NCI-H748 (cell line): ENCODE data around the gene BRD1.

Experiments
- DNase-seq: peaks from one replicate; lab custom pipeline; 2025; ENCODE audit not compliant: unreplicated experiment; lab: John Stamatoyannopoulos, UW

BRD1 gene

DNA sequence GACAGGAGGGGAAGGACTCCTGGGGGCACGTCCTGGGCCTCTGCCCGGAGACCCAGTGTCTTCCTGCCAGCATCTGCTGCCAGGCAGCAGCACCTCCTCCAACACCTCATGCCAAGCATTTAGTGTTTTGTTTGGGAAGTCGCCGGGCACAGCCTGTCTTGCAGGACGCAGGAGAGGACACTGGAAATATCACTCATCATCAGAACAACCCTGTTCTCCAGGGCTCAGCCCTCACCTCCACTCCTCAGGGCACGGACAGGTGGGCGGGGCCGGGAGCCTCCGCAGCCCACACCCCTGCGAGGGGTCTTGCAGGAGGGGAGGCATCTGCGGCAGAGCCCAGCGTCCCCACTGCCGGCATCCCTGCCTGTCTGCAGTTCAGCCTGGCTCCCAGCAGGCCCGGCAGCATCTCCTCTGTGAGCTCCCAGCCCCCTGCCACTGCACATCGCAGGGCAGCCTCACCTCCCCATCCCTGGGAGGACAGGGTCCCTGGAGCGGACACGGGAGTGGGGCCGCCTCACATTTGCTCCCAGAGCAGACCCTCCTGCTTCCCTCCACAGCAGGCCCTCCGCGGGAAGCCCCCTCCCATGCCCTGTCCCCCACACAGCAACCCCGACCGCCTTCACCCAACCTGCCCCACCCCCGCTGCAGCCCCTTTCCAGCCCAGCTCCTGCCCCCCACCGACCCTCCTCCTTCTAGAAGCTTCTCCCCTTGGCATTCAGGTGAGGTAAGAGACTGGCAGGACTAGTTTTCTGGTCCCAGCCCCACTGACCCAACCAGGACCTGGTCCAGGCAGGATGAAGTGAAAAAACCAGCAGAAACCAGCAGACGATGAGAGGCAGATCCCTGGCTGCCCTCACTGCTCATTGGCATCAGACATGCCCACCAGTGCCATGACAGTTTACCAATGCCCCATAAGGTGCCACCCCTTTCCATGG lies 72.7 kb downstream of the BRD1 start:
- no peak for DNase-seq

DNA sequence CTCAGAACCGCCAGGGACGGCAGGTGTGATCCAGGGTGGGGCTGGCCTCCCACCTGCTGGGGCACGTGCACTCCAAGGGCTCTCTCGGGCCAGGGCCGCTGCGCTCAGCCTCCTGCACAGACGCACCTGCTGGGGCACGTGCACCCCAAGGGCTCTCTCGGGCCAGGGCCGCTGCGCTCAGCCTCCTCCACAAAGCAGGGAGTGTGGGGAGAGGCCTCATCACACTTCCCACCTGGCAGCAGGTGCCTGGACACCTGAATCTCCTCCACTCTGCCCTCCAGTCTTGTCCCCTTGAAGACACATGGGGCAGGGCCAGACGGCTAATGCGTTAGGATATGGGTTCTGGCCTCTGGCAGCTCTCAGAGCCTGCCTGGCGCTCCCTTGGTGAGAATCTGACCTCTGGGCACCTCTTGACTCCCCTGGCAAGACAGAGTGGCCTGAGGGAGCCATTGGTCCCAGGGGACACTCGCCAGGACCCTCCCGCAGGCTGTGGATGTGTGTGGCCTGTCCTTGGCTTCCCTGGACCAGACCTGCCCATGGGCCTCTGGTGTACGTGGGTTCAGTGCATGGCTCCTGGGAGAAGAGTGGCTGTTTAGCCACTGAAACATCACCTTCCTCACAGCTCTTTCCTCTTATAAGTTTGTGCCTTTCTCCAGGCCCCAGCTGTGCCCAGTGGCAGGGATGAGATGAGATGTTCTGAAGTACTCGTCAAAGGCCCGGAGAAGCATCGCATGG lies 73.5 kb downstream of the BRD1 start:
- DNase-seq = peak; percentile 89

DNA sequence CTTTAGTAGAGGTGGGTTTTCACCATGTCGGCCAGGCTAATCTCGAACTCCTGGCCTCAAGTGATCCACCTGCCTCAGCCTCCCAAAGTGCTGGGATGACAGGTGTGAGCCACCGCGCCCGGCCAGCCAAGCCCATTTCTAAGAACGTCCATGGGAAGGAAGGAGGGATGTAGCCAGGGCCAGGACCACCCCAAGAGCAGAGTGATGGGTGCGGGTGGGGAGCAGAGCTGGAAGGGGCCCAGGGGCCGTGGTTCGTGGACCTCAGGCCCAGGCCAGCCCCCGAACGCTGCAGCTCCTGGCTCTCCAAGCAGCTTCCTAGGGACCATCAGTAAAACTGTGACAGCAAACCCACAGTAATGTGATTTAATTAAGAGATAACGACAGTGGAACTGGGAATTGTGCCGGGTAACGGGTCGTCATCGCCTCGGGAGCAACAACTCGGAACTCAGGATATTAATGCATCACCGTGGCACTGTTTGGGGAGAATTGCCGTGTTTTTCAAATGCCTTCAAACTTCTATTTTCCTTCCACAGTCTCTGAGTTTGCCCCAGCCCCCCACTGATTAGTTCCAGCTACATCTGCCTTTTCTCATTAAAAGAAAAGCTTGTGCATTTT lies 74.3 kb downstream of the BRD1 start:
- no peak for DNase-seq

DNA sequence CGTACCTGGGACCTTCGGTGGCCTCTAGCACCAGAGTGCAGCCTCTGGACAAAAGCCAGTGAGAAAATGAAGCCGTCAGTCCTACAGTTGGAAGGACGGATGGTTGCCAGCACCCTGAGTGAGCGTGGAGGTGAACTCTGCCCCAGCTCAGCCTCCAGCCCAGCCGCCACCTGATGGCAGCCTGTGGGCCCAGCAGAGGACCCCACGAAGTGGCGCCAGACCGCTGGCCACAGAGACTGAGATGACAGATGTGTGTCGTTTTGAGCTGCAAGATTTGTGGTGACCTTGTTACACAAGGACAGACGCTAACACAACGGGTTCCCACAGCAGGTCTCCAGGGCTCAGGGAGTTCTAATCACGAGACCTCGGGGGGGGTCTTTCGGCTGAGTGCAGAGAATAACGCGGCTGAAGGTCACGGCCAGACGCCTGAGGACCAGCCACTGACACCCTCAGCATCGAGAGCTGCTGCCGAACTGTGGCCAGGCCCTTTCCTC lies 75.0 kb downstream of the BRD1 start:
- peak; percentile 11 for DNase-seq

DNA sequence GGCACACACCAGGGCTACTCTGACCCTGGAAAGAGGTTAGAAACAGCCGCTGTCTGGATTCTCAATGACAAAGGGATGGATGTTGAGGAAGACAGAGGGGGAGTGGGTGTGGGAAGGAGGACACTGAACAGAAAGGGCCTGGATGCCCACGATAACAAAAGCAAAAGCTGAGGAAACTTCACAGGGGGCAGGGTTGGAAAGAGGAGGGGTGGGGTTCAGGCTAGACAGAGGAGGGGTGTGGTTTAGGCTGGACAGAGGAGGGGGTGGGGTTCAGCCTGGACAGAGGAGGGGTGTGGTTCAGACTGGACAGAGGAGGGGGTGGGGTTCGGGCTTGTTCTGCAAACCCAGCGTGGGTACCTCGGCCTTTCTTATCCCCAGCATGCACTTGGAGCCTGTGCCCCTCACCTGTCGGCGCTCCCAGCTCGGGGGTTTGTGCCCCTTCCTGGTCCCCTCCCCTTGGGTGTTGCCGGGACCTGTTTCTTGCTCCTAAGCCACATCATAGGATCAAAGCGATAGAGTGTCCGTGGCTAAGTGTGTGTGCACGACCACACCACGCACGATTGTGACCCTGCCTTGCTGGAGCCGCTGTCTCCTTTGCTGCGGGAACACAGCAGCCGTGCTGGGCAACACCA lies 75.6 kb downstream of the BRD1 start:
- no peak for DNase-seq

DNA sequence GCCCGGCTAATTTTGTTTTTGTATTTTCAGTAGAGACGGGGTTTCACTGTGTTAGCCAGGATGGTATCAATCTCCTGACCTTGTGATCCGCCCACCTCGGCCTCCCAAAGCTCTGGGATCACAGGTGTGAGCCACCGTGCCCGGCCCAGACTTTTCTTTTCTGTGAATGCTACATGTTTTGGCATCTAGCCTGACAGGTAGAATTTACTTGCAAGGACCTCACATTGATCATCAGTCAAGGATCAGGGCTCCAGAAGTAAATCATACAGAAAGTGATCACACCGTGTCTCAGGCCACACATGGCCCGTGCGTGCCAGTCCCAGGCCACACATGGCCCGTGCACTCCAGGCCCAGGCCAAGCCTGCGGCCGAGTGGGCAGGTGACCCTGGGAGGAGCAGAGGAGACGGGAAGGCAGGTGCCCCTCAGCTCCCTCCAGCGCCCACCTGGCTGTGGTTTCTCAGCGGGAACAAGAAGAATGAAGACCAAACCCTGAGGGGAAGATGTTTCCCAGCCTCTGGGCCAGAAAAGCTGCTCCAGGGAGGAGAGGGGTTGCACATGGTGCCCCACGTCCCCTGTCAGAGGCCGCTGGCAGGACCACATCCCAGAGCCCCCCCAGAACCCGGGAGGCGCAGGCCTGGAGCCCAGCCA lies 76.2 kb downstream of the BRD1 start:
- DNase-seq = no peak

DNA sequence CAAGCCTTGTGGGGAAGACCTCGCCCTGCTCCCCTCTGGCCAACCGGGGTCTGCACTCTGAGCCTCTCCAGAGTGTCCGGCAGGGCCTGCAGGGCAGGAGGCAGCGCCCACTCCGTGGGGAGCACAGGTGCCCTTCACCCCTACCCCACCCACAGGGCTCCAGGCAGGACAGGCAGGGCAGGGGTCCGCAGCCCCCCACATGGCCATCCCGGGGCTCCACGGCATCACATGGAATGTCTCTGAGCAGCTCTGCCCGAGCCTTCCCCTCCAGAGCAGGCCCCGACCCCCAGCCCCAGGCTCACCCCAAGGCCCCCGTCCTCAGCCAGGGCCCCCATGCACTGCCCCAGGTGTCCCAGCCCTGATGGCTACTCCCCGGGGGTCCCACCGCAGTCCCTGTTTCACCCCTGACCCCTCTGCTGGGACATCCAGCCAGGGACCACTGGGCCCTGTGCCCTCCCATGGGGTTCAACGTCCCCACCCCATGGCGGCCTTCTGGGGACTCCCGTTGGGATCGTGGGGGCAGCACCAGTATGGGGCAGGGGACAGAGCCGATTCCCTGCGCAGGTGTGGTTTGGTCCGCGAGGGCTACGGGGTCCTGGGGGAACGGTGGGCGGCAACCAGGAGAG lies 77.7 kb downstream of the BRD1 start:
- no peak for DNase-seq

DNA sequence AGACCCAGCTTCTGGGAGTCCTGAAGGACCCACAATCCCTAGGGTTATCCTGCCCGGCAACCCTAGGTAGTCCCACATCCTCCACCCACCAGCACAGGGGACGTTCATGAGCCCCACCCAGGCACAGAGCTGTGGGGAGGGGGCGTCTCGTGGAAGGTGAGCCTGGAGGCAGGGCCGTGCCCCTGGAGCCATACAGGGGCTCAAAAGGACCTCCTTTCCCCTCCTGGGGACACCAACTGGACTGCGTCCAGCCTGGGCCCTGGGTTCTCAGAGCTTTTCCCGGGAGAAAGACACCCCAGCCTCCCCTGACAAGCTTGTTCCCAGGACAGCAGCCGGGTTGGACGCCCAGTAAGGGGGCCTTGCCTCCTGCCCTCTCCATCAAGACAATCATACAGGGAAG lies 78.4 kb downstream of the BRD1 start:
- DNase-seq = no peak

DNA sequence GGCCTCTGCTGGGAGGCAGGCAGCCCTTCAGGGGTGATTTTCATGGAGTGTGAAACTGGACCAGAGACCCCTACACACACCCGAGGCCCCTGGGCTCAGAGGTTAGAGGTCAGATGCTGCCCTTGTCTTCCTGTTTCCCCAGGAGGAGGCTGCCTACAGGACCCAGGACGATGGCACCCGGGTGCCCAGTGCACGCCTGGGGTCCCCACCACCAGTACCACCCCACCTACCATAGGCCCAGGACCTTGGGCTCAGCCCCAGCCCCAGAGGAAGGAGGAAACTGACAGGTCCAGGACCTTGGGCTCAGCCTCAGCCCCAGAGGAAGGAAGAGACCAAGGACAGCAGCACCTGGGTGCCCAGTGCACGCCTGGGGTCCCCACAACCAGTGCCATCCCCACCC lies 79.2 kb downstream of the BRD1 start:
- DNase-seq = no peak

DNA sequence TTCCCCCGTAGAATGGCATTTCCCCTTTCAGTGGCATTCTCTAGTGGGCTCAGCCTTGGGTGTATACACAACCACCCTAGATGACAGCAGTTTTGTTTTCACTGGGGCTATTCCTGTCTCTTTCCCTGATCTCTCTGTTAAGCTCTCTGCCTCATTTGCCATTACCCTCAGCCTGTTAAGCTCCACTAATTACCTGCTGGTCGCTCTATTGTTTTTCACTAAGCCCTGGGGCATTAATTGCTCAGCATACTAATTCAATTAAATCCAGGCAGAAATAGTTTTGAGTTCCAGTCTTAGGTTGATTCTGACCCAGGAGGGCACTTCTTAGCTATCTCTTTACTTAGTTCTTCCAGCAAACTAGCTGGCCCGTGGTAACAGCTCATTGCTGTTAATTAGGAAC lies 80.0 kb downstream of the BRD1 start:
- DNase-seq = no peak

DNA sequence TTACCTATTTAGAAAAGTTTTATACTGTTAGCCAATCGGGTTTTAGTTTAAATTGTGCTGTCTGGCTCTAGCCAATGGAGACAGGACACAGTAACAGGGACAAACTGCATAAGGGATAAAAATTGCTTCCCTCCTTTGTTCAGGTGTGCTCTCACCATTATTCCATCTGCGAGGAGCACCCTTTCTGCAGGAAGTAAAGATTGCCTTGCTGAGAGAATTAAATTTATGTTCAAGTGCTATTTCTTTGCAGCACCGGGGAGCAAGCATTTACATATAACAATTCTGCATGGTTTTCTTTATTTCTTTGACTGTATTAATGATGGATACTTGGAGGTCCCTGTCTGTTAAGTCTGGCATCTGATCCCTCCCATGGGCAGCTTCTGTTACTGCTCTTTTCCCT lies 80.5 kb downstream of the BRD1 start:
- DNase-seq = no peak

DNA sequence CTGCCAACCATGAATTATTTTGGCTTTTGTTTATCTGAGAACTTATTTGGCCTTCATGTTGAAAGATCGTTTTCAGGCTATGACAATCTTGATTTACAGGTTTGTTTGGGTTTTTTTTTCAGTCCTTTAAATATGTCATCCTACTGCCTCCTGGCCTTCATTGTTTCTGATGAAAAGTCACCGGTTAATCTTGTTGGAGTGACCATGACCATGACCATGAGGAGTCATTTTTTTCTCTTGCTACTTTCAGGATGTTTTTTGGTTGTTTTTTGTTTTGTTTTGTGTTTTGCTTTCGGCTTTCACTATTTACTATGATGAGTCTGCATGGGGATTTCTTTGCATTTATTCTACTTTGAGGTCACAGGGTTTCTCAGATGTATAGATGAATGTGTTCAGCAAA lies 81.6 kb downstream of the BRD1 start:
- no peak for DNase-seq

DNA sequence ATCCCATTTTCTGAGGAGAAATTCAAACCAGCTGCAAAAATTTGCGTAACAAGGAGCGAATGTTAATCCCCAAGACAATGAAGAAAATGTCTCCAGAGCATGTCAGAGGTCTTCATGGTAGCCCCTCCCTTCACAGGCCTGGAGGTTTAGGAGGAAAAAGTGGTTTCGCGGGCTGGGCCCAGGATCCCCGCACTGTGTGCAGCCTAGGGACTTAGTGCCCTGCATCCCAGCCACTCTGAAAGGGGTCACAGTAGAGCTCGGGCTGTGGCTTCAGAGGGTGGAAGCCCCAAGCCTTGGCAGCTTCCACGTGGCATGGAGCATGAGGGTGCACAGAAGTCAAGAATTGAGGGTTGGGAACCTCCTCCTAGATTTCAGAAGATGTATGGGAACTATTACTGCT lies 87.4 kb downstream of the BRD1 start:
- DNase-seq = no peak

DNA sequence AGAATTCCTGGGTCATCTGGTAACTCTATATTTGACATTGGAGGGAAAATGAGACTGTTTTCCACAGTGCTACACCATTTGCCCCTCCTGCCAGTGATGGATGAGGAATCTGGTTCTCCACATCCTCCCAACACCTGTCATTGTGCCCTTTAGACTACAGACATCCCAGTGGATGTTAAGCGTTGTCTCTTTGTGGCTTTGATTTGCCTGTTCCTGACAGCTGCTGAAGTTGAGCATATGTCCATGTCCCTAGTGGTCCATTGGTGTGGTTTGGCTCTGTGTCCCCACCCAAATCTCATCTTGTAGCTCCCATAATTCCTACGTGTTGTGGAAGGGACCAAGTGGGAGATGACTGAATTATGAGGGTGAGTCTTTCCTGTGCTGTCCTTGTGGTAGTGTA lies 88.5 kb downstream of the BRD1 start:
- no peak for DNase-seq

DNA sequence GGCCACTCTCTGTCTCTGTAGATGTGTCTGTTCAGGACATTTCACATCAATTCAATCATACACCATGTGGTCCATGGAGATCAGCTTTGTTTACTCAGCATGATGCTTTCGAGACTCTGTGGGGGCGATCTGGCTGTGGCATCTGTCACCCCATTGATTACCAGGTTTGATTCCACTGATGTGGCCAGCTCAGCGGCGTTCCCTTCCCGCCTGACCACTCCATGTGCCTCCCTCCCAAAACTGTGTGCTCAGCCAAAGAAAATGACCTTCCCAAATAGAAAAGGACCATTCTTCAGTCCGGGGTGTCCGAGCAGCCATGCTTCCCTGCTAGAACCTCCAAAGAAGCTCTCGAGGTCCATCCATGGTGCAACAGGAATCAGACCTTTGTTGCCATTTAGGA lies 89.1 kb downstream of the BRD1 start:
- no peak for DNase-seq

DNA sequence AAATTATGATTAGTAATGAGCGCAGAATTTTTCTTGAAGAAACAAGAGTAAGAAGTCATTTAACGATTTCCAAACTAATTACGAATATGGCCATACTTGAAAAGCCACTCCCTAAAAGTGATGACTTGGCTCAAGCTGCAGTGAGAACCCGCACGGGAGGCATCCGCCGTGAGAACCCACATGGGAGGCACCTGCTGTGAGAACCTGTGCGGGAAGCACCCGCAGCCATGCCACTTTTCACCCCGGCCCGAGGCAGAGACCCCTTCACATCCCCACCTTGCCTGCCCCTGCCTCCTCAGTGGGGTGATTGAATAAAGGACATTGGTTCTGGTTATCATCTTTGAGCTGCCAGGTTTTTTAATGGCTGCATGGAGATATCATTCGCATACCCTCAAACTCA lies 89.7 kb downstream of the BRD1 start:
- DNase-seq = no peak

DNA sequence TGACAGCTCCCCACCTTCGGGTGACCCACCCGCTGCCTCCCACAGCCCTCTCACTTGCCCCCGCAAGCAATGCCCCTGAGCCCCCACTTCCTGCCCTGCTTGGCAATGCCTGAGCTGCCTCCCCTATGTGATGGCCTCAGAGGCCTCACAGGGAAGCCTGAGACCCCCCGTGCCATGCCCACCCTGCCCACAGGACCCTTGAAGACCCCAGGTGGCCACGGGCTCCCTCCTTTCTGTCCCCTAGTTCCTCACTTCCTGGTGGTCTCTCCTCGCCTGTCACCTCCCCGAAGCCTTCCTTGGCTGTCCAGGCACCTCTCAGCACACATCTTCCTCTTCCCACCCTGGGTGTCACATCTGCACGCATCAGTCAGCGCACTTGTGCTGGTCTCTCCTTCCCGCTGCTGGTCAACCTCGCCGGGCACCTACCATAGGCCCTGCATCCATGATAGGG lies 90.5 kb downstream of the BRD1 start:
- DNase-seq = no peak

DNA sequence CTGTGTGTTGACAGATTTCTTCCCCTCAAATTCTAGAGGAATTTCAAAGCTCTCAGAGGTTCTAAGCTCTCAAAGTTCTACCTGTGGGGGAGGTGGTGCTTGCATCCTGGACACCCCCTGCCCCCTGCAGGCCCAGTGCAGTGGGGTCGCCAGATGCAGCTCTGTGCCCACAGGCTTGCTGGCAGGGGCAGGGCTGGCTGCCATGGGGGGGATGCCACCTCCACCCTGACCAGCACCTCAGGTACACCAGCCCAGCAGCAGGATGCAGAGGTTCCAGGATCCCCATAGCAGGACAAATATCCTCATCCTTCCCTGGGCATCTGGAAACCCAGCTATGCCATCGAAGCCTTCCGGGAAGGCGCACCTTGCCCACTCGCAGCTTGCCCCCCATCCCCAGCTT lies 91.1 kb downstream of the BRD1 start:
- no peak for DNase-seq

DNA sequence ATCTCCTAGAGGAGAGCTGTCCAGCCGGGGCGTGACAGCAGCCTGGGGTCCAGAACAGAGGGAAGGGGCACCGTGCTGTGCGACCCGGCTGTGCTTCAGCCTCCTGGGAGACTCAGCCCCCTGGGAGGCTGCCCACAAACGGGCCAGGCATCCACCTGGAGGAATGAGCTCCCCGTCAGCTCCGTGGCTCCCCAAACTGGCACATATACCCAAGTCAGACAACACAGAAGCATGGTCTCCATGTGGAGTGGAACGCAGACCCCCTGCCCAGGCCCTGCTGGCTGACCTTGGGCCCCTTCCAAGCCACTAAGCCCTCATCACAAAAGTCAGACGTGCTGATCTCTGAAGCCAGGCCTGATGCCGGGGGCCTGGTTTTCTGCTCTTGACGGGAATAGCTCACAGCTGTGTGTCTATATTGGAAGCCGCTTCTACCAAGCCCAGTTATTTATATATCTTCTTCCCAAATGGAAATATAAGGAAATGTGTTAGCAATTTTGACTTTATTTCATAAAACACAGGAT lies 91.7 kb downstream of the BRD1 start:
- no peak for DNase-seq

DNA sequence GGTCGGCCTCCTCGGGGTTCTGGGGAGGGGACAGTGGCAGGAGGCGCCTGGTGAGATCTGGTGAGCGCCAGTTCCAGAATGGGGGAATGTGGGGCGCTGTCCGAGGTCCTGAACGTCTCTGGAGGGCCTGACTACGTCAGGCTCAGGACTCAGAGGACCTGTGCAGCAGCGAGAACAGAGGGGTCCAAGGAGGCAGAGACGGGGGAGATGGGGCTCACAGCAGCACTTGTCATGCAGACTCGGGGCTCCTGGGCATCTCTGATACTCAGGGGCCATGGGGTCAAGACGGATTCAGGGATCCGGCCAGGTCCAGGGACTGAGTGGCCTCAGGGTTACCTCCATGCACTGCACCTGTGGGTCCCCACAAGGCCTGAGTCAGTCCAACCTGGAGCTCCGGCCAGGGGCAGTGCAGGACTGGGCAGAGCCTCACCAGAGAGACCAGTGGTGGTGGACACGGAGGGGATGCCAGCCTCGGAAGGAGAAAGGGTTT lies 92.2 kb downstream of the BRD1 start:
- DNase-seq = no peak
